Omental fat pad (tissue), 4 donors: ENCODE measurements around the gene GPR42. TPM values are rescaled to one million over a fixed set of nuclear protein-coding genes. Genes with fewer than 3 reads are reported as not detected.

Experiments
- ATAC-seq: fragments of 150-250 bp; one replicate; pipeline ENCODE4 v1.9.1; 2016; ENCODE audit warnings: mild to moderate bottlenecking, moderate library complexity; ENCODE audit not compliant: low FRiP score
- DNase-seq: peaks from one replicate; pipeline ENCODE4 v3.0.0-alpha.2; 2019; ENCODE audit warnings: low spot score
- small RNA-seq: library from RNA; depleted of rRNA; stranded (forward); fragments of <200 nt; gene quantifications from one replicate; pipeline ENCODE3, GENCODE V24; 2016
- total RNA-seq, 4 donors: library from RNA; depleted of rRNA; stranded (reverse); fragments of >200 nt; gene quantifications; one replicate each; pipeline ENCODE4 v1.1.0, GENCODE V29; 2016
- TF ChIP-seq, protein P1 (sequence below), 3 donors: fragments of 450-650 bp; IDR thresholded peaks; one replicate each; pipeline ENCODE4 v1.5.1; 2016 to 2017; ENCODE audit warnings: antibody characterized with exemption in 3 of 3, mild to moderate bottlenecking in 3 of 3, moderate library complexity in 2 of 3

Gene GPR42
- total RNA-seq, 4 donors from 2014 or later: 0.37 to 0.79 TPM; not detected in 2

DNA sequence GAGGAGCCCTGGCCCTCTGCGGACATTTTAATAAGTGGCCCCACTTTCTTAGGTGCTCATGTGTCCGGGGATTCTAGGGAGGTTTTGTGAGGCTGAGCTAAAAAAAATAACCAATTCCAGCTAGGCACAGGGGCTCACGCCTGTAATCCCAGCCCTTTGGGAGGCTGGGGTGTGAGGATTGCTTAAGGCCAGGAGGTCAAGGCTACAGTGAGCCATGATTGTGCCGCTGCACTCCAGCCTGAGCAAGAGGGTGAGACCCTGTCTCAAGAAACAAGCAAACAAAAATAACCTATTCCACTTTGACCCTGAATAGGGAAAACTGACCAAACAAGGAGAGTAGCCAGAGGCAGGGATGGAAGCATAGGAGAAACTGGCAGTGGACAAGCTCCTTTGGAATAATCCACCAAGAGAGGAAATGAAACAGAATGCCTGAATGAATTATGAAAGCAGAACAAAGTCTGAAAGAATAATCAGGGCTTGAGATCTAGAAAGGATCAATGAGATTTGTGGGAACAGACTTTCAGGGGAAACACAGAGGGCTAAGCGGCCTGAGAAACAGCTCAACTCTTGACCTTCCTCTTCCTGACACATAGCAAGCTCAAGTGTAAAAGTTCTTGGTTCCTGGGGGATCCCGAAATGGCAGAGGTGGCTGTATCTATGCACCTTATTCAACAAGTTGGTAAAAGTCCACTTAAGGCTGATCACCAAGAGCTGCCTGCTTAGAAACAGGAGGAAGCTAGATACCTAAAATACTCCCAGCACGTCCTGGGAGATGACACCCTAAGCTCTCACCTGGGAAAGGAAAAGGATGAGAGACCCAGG, 47.1 kb downstream of the GPR42 start:
- ATAC-seq: no peak
- TF ChIP-seq, protein P1, sequence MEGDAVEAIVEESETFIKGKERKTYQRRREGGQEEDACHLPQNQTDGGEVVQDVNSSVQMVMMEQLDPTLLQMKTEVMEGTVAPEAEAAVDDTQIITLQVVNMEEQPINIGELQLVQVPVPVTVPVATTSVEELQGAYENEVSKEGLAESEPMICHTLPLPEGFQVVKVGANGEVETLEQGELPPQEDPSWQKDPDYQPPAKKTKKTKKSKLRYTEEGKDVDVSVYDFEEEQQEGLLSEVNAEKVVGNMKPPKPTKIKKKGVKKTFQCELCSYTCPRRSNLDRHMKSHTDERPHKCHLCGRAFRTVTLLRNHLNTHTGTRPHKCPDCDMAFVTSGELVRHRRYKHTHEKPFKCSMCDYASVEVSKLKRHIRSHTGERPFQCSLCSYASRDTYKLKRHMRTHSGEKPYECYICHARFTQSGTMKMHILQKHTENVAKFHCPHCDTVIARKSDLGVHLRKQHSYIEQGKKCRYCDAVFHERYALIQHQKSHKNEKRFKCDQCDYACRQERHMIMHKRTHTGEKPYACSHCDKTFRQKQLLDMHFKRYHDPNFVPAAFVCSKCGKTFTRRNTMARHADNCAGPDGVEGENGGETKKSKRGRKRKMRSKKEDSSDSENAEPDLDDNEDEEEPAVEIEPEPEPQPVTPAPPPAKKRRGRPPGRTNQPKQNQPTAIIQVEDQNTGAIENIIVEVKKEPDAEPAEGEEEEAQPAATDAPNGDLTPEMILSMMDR (IDR thresholded peaks at IDR 0.05): no peak
- no peak for DNase-seq

DNA sequence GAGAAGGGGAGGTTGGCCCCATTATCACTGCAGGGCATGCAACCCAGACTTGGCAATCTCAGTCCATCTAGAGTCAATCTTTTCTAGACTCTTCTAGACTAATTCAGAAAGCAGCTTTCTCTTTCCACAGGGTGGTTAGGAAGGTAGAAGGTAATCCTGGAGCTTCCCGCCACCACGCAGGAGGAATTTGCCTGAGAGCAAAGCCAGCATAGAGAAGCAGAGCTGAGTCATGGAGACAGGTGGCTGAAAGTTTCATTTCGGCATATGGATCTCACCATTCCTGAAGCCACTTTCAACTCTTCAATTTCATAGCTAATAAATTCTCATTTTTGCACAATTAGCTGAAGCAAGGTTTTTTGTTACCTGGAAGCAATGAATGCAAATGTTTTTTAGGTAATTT, 48.2 kb downstream of the GPR42 start:
- TF ChIP-seq, protein P1 (IDR thresholded peaks at IDR 0.05): no peak
- ATAC-seq: no peak
- no peak for DNase-seq

DNA sequence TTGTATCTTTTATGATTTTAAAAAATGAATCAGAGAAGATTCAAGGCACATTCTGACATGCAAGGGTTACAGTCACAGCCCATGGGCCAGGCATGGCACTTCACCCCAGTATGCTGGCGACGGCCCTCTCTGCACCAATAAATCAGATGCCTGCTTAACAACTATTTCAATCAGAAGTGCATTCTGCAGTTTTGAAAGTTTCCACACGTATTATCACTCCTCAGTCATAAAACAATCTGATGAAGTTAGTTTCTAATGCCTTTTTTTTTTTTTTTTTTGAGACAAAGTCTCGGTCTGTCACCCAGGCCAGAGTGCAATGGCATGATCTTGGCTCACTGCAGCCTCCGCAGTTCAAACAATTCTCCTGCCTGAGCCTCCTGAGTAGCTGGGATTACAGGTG, 48.9 kb downstream of the GPR42 start:
- TF ChIP-seq, protein P1 (IDR thresholded peaks at IDR 0.05): no peak
- DNase-seq (no peak), ATAC-seq (no peak)

DNA sequence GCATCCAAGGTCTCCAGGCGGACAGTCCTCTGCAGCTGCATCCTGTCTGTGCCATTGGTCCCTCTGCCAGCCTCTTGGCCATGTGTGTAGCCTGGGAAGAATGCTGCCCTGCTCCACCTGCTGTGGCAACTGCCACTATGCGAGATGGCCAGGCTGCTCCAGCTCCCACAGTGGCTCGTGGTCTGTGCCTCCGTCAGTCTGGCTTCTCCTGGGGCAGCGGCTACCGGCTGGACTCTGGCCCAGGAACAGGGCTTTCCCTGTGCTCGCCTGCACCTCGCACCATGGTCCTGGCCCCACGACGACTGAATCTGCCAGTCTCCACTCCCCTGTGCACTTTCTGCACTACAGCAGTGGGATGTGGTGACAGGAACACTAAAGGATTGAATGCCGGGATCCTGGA, 50.5 kb downstream of the GPR42 start:
- DNase-seq (no peak), ATAC-seq (no peak)
- TF ChIP-seq, protein P1 (IDR thresholded peaks at IDR 0.05): no peak

Small RNAs within 50 kb of the gene (small RNA-seq; reads per million reads assigned to genes)
- gene RN7SL491P: not detected

Other genes with a start within 250 kb of the GPR42 start
- 10 to 100 TPM in 1 of 4 donors, 1 to 10 TPM in 3; 6.2 to 31.1 (median 8.3) TPM for gene LGI4, start 236.0 kb upstream of the GPR42 start, total RNA-seq
- gene FXYD1, start 232.2 kb upstream of the GPR42 start, total RNA-seq: 10 to 100 TPM; 20.5 to 32.2 (median 25.7) TPM
- not detected for gene FXYD7, start 227.8 kb upstream of the GPR42 start, total RNA-seq
- gene FXYD5, start 216.3 kb upstream of the GPR42 start, total RNA-seq: 100 to 1,000 TPM in 1 of 4 donors, 10 to 100 TPM in 3; 68.9 to 129 (median 88.8) TPM
- not detected for gene FAM187B, start 142.3 kb upstream of the GPR42 start, total RNA-seq
- gene LSR, start 122.1 kb upstream of the GPR42 start, total RNA-seq: 10 to 100 TPM; 10.4 to 30.9 (median 17.9) TPM
- 100 to 1,000 TPM in 2 of 4 donors, 10 to 100 TPM in 2; 67.0 to 106 (median 92.0) TPM for gene USF2, start 102.1 kb upstream of the GPR42 start, total RNA-seq
- gene HAMP, start 88.5 kb upstream of the GPR42 start, total RNA-seq: 1 to 10 TPM in 1 of 4 donors, not detected in 3; 1.3 TPM
- not detected for gene MAG, start 78.9 kb upstream of the GPR42 start, total RNA-seq
- 1 to 10 TPM; 1.3 to 5.8 (median 2.7) TPM for gene CD22, start 41.9 kb upstream of the GPR42 start, total RNA-seq
- not detected for gene FFAR1, start 23.2 kb upstream of the GPR42 start, total RNA-seq
- 1 to 10 TPM in 3 of 4 donors, under 1 TPM in 1; 0.95 to 5.5 (median 2.2) TPM for gene FFAR3, start 12.6 kb upstream of the GPR42 start, total RNA-seq
- gene FFAR2, start 77.2 kb downstream of the GPR42 start, total RNA-seq: 1 to 10 TPM in 1 of 4 donors, under 1 TPM in 3; 0.46 to 4.4 (median 0.80) TPM
- gene KRTDAP, start 119.4 kb downstream of the GPR42 start, total RNA-seq: not detected
- 10 to 100 TPM in 3 of 4 donors, 1 to 10 TPM in 1; 2.8 to 48.9 (median 33.8) TPM for gene DMKN, start 142.6 kb downstream of the GPR42 start, total RNA-seq
- under 1 TPM in 1 of 4 donors, not detected in 3; 0.93 TPM for gene SBSN, start 157.2 kb downstream of the GPR42 start, total RNA-seq
- not detected for gene GAPDHS, start 162.4 kb downstream of the GPR42 start, total RNA-seq
- 100 to 1,000 TPM in 1 of 4 donors, 10 to 100 TPM in 3; 67.1 to 114 (median 74.5) TPM for gene TMEM147, start 174.6 kb downstream of the GPR42 start, total RNA-seq
- gene ATP4A, start 192.6 kb downstream of the GPR42 start, total RNA-seq: not detected
- gene PMIS2, start 215.1 kb downstream of the GPR42 start, total RNA-seq: not detected
- gene HAUS5, start 241.7 kb downstream of the GPR42 start, total RNA-seq: 1 to 10 TPM; 4.0 to 7.3 (median 5.1) TPM